ENCODE results near the gene CELF3.
"Not testable (repeated sequence)": the region's sequence is repeated elsewhere in the genome, so short reads cannot be mapped to it uniquely, and the experiment has no call there.

Gene CELF3

GRCh38 chr1:151693057-151693651, 23.4 kb downstream of the CELF3 start:
- no peak for DNase-seq

GRCh38 chr1:151692226-151692625, 24.4 kb downstream of the CELF3 start:
- no peak for DNase-seq

GRCh38 chr1:151689494-151689893, 27.1 kb downstream of the CELF3 start:
- DNase-seq = no peak

- no peak for DNase-seq
These were observed 30.0 kb downstream of the CELF3 start for GRCh38 chr1:151686561-151686960.

- DNase-seq = no peak
These were observed 32.5 kb downstream of the CELF3 start for GRCh38 chr1:151684128-151684527.

- not testable (repeated sequence) for DNase-seq
These were observed 33.7 kb downstream of the CELF3 start for GRCh38 chr1:151682901-151683300.

GRCh38 chr1:151681923-151682322, 34.7 kb downstream of the CELF3 start:
- DNase-seq = no peak

GRCh38 chr1:151680826-151681225, 35.8 kb downstream of the CELF3 start:
- DNase-seq = no peak

GRCh38 chr1:151680391-151680790, 36.2 kb downstream of the CELF3 start:
- no peak for DNase-seq

GRCh38 chr1:151673407-151673806, 43.2 kb downstream of the CELF3 start:
- no peak for DNase-seq

- not testable (repeated sequence) for DNase-seq
These were observed 46.4 kb downstream of the CELF3 start for GRCh38 chr1:151670036-151670675.

GRCh38 chr1:151668090-151668489, 48.5 kb downstream of the CELF3 start:
- DNase-seq = no peak

- DNase-seq = no peak
These were observed 54.9 kb downstream of the CELF3 start for GRCh38 chr1:151661751-151662150.

GRCh38 chr1:151655371-151655770, 61.2 kb downstream of the CELF3 start:
- DNase-seq = no peak

GRCh38 chr1:151653397-151653796, 63.2 kb downstream of the CELF3 start:
- no peak for DNase-seq

Measured in activated CD4-positive, CD25-positive, alpha-beta regulatory T cell (primary cell).